Measurements from ENCODE around the gene ANKRD31.

- no peak for TF ChIP-seq HOXB13 (CRISPR knock-in tag; IDR thresholded peaks at IDR 0.05; ENCODE audit: low read depth)
- TF ChIP-seq CTCF (IDR thresholded peaks at IDR 0.05), result no peak
- TF ChIP-seq CHD4 (IDR thresholded peaks at IDR 0.05; ENCODE audit: borderline replicate concordance), result no peak
- no peak for TF ChIP-seq BCL3 (IDR thresholded peaks at IDR 0.05)
- no peak for TF ChIP-seq HOXA7 (CRISPR knock-in tag; IDR thresholded peaks at IDR 0.05)
- no peak for TF ChIP-seq EP300 (IDR thresholded peaks at IDR 0.05)
- TF ChIP-seq REST (IDR thresholded peaks at IDR 0.05), result no peak
- no peak for TF ChIP-seq MAX (IDR thresholded peaks at IDR 0.05)
- no peak for TF ChIP-seq KDM1A (IDR thresholded peaks at IDR 0.05; ENCODE audit: low read depth)
- no peak for TF ChIP-seq BHLHE40 (IDR thresholded peaks at IDR 0.05; ENCODE audit: low read depth, low read length)
- TF ChIP-seq RFX5 (IDR thresholded peaks at IDR 0.05), result no peak
- no peak for TF ChIP-seq CEBPB (IDR thresholded peaks at IDR 0.05)
- no peak for TF ChIP-seq RAD21 (conservative IDR thresholded peaks at IDR 0.05 in 1 of 2, IDR thresholded peaks at IDR 0.05 in 1 of 2)
- no peak for TF ChIP-seq POLR2A (IDR thresholded peaks at IDR 0.05; ENCODE audit: low read length)
Measured at GRCh38 chr5:75042522-75042921, 194.2 kb downstream of the ANKRD31 start.
